A673 (cell line): ENCODE results near the gene GJC2.

ENCODE experiments used
- EZH2 ChIP-seq: fragments of 200-600 bp; sonication (generic); IDR thresholded peaks from 2 replicates; pipeline ENCODE4 v1.6.1; 2017; ENCODE audit warnings: borderline replicate concordance, low read depth, mild to moderate bottlenecking, mixed read lengths, antibody characterized with exemption, low read length; ENCODE audit not compliant: poor library complexity, severe bottlenecking
- TF ChIP-seq, protein P1 (sequence below): fragments of 300-800, 200-600 bp; sonication (generic); conservative IDR thresholded peaks from 2 replicates; pipeline ENCODE4 v1.5.1; 2017; ENCODE audit warnings: low read depth, mild to moderate bottlenecking, antibody characterized with exemption, low read length, moderate library complexity, mixed read lengths

DNA sequence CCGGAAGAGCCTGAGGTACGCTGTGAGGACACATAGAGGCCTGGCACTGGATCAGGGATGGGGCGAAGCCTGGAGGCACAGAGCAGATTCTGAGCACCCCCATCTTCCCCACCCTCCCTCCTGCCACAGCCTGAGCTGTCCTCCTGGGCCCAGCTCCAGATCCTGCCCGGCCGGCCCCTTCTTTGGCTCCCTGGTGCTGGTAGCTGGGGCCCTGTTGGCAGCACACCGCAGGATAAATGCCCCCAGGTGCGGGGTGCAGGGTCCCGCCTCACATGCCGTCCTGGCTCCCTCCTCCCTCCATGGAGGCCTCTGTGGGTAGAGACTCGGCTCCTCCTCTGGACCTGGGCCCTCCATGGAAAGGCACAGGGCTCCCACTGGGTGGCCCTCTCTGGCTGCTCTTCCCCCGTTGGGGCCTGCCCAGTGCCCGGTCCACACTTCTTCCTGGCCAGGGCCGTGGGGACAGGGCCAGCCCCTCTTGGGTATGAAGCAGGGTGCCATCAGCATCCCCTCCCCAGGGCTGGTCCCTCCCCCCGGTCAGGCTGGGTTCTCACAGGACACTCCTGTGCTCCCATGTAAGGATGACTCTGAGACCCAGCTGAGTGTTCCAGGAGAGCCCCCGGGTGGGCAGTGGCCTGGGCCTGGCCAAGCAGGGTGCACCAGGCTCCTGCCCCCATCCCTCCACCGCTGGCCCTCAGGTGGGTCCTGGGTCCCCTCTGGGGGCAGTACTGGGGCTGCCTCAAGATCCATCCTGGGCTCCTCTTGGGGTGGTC lies 57.0 kb downstream of the GJC2 start:
- TF ChIP-seq, protein P1, sequence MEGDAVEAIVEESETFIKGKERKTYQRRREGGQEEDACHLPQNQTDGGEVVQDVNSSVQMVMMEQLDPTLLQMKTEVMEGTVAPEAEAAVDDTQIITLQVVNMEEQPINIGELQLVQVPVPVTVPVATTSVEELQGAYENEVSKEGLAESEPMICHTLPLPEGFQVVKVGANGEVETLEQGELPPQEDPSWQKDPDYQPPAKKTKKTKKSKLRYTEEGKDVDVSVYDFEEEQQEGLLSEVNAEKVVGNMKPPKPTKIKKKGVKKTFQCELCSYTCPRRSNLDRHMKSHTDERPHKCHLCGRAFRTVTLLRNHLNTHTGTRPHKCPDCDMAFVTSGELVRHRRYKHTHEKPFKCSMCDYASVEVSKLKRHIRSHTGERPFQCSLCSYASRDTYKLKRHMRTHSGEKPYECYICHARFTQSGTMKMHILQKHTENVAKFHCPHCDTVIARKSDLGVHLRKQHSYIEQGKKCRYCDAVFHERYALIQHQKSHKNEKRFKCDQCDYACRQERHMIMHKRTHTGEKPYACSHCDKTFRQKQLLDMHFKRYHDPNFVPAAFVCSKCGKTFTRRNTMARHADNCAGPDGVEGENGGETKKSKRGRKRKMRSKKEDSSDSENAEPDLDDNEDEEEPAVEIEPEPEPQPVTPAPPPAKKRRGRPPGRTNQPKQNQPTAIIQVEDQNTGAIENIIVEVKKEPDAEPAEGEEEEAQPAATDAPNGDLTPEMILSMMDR, result no peak
- no peak for TF ChIP-seq EZH2
